SU-DHL-6 (cell line): Measurements from ENCODE around the gene CRHR2.
"Not testable (repeated sequence)": the region's sequence is repeated elsewhere in the genome, so short reads cannot be mapped to it uniquely, and the experiment has no call there.

Source experiments
- CTCF ChIP-seq: fragments of 200-600 bp; sonication (generic); IDR thresholded peaks from one replicate; pipeline ENCODE4 v1.5.1; 2017; ENCODE audit warnings: antibody characterized with exemption, mild to moderate bottlenecking, low read length, moderate library complexity; ENCODE audit not compliant: insufficient read depth, poor library complexity, severe bottlenecking
- EZH2phosphoT487 ChIP-seq: fragments of 200-600 bp; sonication (generic), shearing (Covaris generic); conservative IDR thresholded peaks from 2 replicates; pipeline ENCODE4 v1.6.1; 2018; ENCODE audit warnings: mild to moderate bottlenecking, antibody characterized with exemption, low read length, moderate library complexity, mixed read lengths

DNA sequence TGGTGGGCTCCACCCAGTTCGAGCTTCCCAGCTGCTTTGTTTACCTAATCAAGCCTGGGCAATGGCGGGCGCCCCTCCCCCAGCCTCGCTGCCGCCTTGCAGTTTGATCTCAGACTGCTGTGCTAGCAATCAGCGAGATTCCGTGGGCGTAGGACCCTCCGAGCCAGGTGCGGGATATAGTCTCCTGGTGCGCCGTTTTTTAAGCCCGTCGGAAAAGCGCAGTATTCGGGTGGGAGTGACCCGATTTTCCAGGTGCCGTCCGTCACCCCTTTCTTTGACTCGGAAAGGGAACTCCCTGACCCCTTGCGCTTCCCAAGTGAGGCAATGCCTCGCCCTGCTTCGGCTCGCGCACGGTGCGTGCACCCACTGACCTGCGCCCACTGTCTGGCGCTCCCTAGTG, 39.9 kb downstream of the CRHR2 start:
- not testable (repeated sequence) for TF ChIP-seq CTCF, EZH2phosphoT487
